H9 (cell line): ENCODE results near the gene IGSF5. TPM values are rescaled to one million over a fixed set of nuclear protein-coding genes. Genes with fewer than 3 reads are reported as not detected.

Experiments
- DNase-seq: peaks from one replicate; pipeline ENCODE4 v3.0.0-alpha.2; 2017
- H2AFZ ChIP-seq: one replicate; pipeline ENCODE4 v1.6.1; 2013; ENCODE audit warnings: mild to moderate bottlenecking, low read length, control low read depth, moderate library complexity
- H2AK5ac ChIP-seq: 2 replicates; pipeline ENCODE4 v1.6.1; 2013; ENCODE audit warnings: low read length, control low read depth, mixed read lengths; ENCODE audit not compliant: insufficient read length
- H2BK120ac ChIP-seq: one replicate; pipeline ENCODE4 v1.6.1; 2013; ENCODE audit warnings: low read depth, mild to moderate bottlenecking, low read length, control low read depth, inconsistent platforms; ENCODE audit not compliant: poor library complexity, severe bottlenecking
- H2BK12ac ChIP-seq: 2 replicates; pipeline ENCODE4 v1.6.1; 2013; ENCODE audit warnings: low read length, control low read depth, mixed read lengths, low read depth; ENCODE audit not compliant: insufficient read length
- H2BK15ac ChIP-seq: 2 replicates; pipeline ENCODE4 v1.6.1; 2013; ENCODE audit warnings: low read depth, low read length, control low read depth
- H2BK20ac ChIP-seq: one replicate; pipeline ENCODE4 v1.6.1; 2013; ENCODE audit warnings: low read depth, mild to moderate bottlenecking, low read length, control low read depth, inconsistent platforms; ENCODE audit not compliant: poor library complexity, severe bottlenecking
- H2BK5ac ChIP-seq: 2 replicates; pipeline ENCODE4 v1.6.1; 2013; ENCODE audit warnings: low read length, control low read depth, mixed read lengths; ENCODE audit not compliant: insufficient read length
- H3K14ac ChIP-seq: 2 replicates; pipeline ENCODE4 v1.6.1; 2013; ENCODE audit warnings: low read length, control low read depth; ENCODE audit not compliant: insufficient read depth
- H3K18ac ChIP-seq: 2 replicates; pipeline ENCODE4 v1.6.1; 2013; ENCODE audit warnings: low read depth, mild to moderate bottlenecking, mixed read lengths, low read length, control low read depth; ENCODE audit not compliant: insufficient read length
- H3K23ac ChIP-seq: 2 replicates; pipeline ENCODE4 v1.6.1; 2013; ENCODE audit warnings: low read length, control low read depth, mixed read lengths, low read depth; ENCODE audit not compliant: insufficient read length
- H3K23me2 ChIP-seq: 2 replicates; pipeline ENCODE4 v1.6.1; 2013; ENCODE audit warnings: low read depth, mild to moderate bottlenecking, mixed read lengths, low read length, control low read depth; ENCODE audit not compliant: insufficient read length, poor library complexity, severe bottlenecking
- H3K27ac ChIP-seq: 2 replicates; pipeline ENCODE4 v1.5.1; 2013; ENCODE audit warnings: low read length, control low read depth, mixed read lengths, low read depth; ENCODE audit not compliant: insufficient read length
- H3K27me3 ChIP-seq: 2 replicates; pipeline ENCODE4 v1.6.1; 2013; ENCODE audit warnings: low read length, control low read depth, inconsistent platforms; ENCODE audit not compliant: insufficient read depth
- H3K4ac ChIP-seq: 2 replicates; pipeline ENCODE4 v1.6.1; 2013; ENCODE audit warnings: low read depth, mild to moderate bottlenecking, control low read depth, inconsistent platforms, low read length, moderate library complexity
- H3K4me1 ChIP-seq: 2 replicates; pipeline ENCODE4 v1.6.1; 2013; ENCODE audit warnings: low read length, control low read depth, inconsistent platforms; ENCODE audit not compliant: insufficient read depth
- H3K4me2 ChIP-seq: 2 replicates; pipeline ENCODE4 v1.6.1; 2013; ENCODE audit warnings: low read length, control low read depth, mixed read lengths; ENCODE audit not compliant: insufficient read length, insufficient read depth
- H3K56ac ChIP-seq: 2 replicates; pipeline ENCODE4 v1.6.1; 2013; ENCODE audit warnings: low read depth, mild to moderate bottlenecking, mixed read lengths, low read length, control low read depth; ENCODE audit not compliant: insufficient read length
- H3K79me1 ChIP-seq: 2 replicates; pipeline ENCODE4 v1.6.1; 2013; ENCODE audit warnings: low read depth, mild to moderate bottlenecking, moderate library complexity, low read length, control low read depth, inconsistent platforms; ENCODE audit not compliant: insufficient read depth, poor library complexity, severe bottlenecking
- H3K79me2 ChIP-seq: 2 replicates; pipeline ENCODE4 v1.6.1; 2013; ENCODE audit warnings: low read length, control low read depth, inconsistent platforms; ENCODE audit not compliant: insufficient read depth
- H3K9ac ChIP-seq: 2 replicates; pipeline ENCODE4 v1.6.1; 2013; ENCODE audit warnings: low read length, control low read depth, mixed read lengths; ENCODE audit not compliant: insufficient read length; ENCODE audit errors: extremely low read depth
- H3K9me3 ChIP-seq: one replicate; pipeline ENCODE4 v1.6.1; 2013; ENCODE audit warnings: low read depth, low read length, inconsistent platforms; ENCODE audit not compliant: control insufficient read depth
- H3T11ph ChIP-seq: one replicate; pipeline ENCODE4 v1.6.1; 2013; ENCODE audit warnings: mild to moderate bottlenecking, low read length, control low read depth, inconsistent platforms
- H4K20me1 ChIP-seq: one replicate; pipeline ENCODE4 v1.6.1; 2013; ENCODE audit not compliant: control insufficient read depth, insufficient read length, insufficient read depth
- H4K5ac ChIP-seq: 2 replicates; pipeline ENCODE4 v1.6.1; 2013; ENCODE audit warnings: low read depth, mild to moderate bottlenecking, mixed read lengths, low read length, control low read depth; ENCODE audit not compliant: insufficient read length
- H4K8ac ChIP-seq: replicated peaks from 2 replicates; pipeline ENCODE4 v1.6.1; 2013; ENCODE audit warnings: low read length, control low read depth, mixed read lengths, low read depth; ENCODE audit not compliant: insufficient read length
- H4K91ac ChIP-seq: 2 replicates; pipeline ENCODE4 v1.6.1; 2013; ENCODE audit warnings: low read depth, mild to moderate bottlenecking, moderate library complexity, mixed read lengths, low read length, control low read depth; ENCODE audit not compliant: insufficient read length
- H3K27ac Mint-ChIP-seq, 3 experiments: 2 replicates in 2 of 3; 3 replicates in 1 of 3; pipeline ENCODE4 v1.8.0; 2020 to 2021; ENCODE audit warnings: mixed read lengths in 3 of 3, mild to moderate bottlenecking in 1 of 3, moderate library complexity in 1 of 3
- H3K27me3 Mint-ChIP-seq: 2 replicates; pipeline ENCODE4 v1.8.0; 2021; ENCODE audit warnings: low read depth, mild to moderate bottlenecking, moderate library complexity, mixed read lengths
- H3K36me3 Mint-ChIP-seq, 3 experiments: 2 replicates in 2 of 3; 3 replicates in 1 of 3; pipeline ENCODE4 v1.8.0; 2020 to 2021; ENCODE audit warnings: low read depth in 3 of 3, mixed read lengths in 3 of 3; ENCODE audit not compliant: insufficient read depth in 1 of 3
- H3K4me1 Mint-ChIP-seq, 2 experiments: 2 replicates each; pipeline ENCODE4 v1.8.0; 2020; ENCODE audit warnings: mixed read lengths in 2 of 2
- H3K4me3 Mint-ChIP-seq, 2 experiments: 2 replicates in 1 of 2; 3 replicates in 1 of 2; pipeline ENCODE4 v1.8.0; 2020 to 2021; ENCODE audit warnings: mild to moderate bottlenecking in 2 of 2, mixed read lengths in 2 of 2, moderate library complexity in 1 of 2
- H3K9me3 Mint-ChIP-seq, 2 experiments: 2 replicates in 1 of 2; 3 replicates in 1 of 2; pipeline ENCODE4 v1.8.0; 2020; ENCODE audit warnings: mild to moderate bottlenecking in 2 of 2, mixed read lengths in 2 of 2, moderate library complexity in 1 of 2
- CTCF ChIP-seq: fragments of 200-600 bp; sonication (generic); conservative IDR thresholded peaks from 3 replicates; pipeline ENCODE4 v1.8.0; 2021; ENCODE audit warnings: antibody characterized with exemption, mild to moderate bottlenecking
- WGBS: extraction: QIAGEN DNeasy Blood & Tissue Kit; methylation state at CpG from one replicate; pipeline ENCODE4 v1.1.7; 2013; ENCODE audit warnings: missing lambda C conversion rate, low lambda C conversion rate, mixed read lengths; ENCODE audit not compliant: insufficient read length; ENCODE audit errors: extremely low coverage; 5-methylcytosine and 5-hydroxymethylcytosine counted together
- total RNA-seq: library from RNA; stranded (reverse); gene quantifications from 2 replicates; pipeline ENCODE4 v1.2.1, GENCODE V29; 2021

IGSF5 gene
- total RNA-seq, 1 experiment from 2014 or later = 2.1 TPM

DNA sequence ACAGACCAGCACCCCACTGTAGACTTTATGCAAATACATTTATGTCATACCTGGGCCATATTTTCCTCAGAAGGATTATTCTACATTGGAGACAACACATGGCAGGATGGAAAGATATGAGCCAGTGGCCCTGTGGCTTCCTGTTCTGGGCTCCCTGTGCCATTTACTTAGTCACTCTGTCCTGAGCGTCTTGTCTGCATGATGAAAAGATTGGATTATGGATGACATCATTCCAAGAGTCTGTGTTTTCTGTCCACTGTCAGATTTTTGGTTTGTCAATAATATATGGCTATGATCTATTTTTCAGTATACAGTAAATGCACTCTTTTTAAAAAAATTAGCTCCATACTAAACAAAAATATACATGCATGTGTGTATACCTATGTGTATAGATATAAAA is 30.8 kb downstream of the IGSF5 start:
- DNase-seq = no peak
- H3K27ac Mint-ChIP-seq = no peak overlapping the region
- H3K27me3 Mint-ChIP-seq = no peaks in the 10 kb centered on the region
- Histone ChIP-seq H2BK5ac (no peak overlapping the region), H3K23me2 (no peaks in the 10 kb centered on the region), H3K9me3 (no peaks in the 10 kb centered on the region), H4K20me1 (no peaks in the 10 kb centered on the region), H4K91ac (no peak overlapping the region), H4K5ac (no peak overlapping the region), H3K18ac (no peak overlapping the region), H3K79me2 (no peaks in the 10 kb centered on the region), H3K14ac (no peak overlapping the region), H2AFZ (no peak overlapping the region), H3K4me1 (peaks cover 5% of the 10 kb centered on the region; the same call in 1 of the 2 replicates), H2BK120ac (no peak overlapping the region), H3K79me1 (no peaks in the 10 kb centered on the region), H2BK12ac (no peak overlapping the region), H3K27me3 (no peaks in the 10 kb centered on the region), H2BK20ac (no peak overlapping the region), H3K23ac (no peak overlapping the region), H4K8ac (no peak overlapping the region), H3K27ac (no peak overlapping the region), H2AK5ac (no peak overlapping the region), H3T11ph (no peak overlapping the region), H3K56ac (no peak overlapping the region), H3K4ac (no peak overlapping the region), H3K9ac (no peak overlapping the region), H2BK15ac (no peak overlapping the region), H3K4me2 (no peak overlapping the region)
- no CpG with 5 or more reads among the region's 1 CpG for WGBS
- no peak overlapping the region for H3K4me3 Mint-ChIP-seq
- H3K4me1 Mint-ChIP-seq = peaks cover 8 to 9% of the 10 kb centered on the region in 2 experiments
- TF ChIP-seq CTCF = no peak
- no peaks in the 10 kb centered on the region for H3K9me3 Mint-ChIP-seq
- H3K36me3 Mint-ChIP-seq = peaks cover 0 to 1% (median 0%) of the 10 kb centered on the region in 3 experiments; a peak in 2 of 7 replicates
